ENCODE measurements around the gene GET4.
A peak's percentile ranks its signal among the peaks of the same experiment; 100 is the strongest.
"Not testable (repeated sequence)": the region's sequence is repeated elsewhere in the genome, so short reads cannot be mapped to it uniquely, and the experiment has no call there.

The GET4 gene

GRCh38 chr7:921071-921461 lies 44.7 kb downstream of the GET4 start:
- in situ Hi-C loops (cut with HindIII; ENCODE audit: low sequenced_read_pairs) = no loop called here
- TF ChIP-seq, protein P1, sequence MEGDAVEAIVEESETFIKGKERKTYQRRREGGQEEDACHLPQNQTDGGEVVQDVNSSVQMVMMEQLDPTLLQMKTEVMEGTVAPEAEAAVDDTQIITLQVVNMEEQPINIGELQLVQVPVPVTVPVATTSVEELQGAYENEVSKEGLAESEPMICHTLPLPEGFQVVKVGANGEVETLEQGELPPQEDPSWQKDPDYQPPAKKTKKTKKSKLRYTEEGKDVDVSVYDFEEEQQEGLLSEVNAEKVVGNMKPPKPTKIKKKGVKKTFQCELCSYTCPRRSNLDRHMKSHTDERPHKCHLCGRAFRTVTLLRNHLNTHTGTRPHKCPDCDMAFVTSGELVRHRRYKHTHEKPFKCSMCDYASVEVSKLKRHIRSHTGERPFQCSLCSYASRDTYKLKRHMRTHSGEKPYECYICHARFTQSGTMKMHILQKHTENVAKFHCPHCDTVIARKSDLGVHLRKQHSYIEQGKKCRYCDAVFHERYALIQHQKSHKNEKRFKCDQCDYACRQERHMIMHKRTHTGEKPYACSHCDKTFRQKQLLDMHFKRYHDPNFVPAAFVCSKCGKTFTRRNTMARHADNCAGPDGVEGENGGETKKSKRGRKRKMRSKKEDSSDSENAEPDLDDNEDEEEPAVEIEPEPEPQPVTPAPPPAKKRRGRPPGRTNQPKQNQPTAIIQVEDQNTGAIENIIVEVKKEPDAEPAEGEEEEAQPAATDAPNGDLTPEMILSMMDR (IDR thresholded peaks at IDR 0.05; ENCODE audit: low read depth, low read length) = no peak
- H3K4me3 ChIP-seq (ENCODE audit: low read depth, low read length) = no peak overlapping the region
- no peak for DNase-seq (ENCODE audit: low read depth, low spot score)

DNA sequence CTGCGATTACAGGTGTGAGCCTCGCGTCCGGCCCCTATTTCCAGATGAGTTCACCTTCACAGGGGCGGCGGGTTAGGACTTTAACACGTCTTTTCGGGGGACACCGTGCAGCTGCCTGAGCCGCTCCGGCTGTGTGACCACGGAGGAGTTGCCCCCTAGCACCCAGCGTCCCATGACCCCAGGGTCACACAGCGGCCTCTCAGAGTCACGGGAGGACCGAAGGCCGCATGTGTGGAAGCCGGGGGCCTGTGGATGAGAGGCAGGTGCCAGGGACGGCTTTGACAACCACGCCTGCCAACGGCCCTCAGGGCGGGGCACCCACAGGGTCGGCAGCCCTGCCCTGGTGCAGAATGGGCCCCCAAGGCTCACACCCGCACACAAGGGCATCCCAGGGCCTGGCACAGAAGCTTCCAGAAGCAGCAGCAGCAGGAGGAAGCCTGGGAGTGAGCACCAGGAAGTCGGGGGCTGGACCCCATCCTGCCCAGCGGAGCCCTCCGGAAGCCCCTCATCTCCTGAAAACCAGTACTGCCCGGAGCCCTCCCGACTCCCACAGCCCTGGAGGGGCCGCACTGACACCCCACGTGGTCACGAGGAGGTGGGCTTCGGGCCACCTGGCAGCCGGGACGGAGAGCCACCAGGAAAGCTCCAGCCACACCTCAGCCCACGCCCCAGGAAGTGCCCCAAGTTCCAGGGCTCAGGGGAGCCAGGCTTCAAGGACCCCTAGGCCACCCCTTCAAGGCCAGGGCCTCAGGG lies 45.4 kb downstream of the GET4 start:
- no peak overlapping the region for H3K4me3 ChIP-seq (ENCODE audit: low read depth, low read length)
- no peak for DNase-seq (ENCODE audit: low read depth, low spot score)
- TF ChIP-seq, protein P1 (IDR thresholded peaks at IDR 0.05; ENCODE audit: low read depth, low read length) = no peak
- in situ Hi-C loops (cut with HindIII; ENCODE audit: low sequenced_read_pairs) = no loop called here

DNA sequence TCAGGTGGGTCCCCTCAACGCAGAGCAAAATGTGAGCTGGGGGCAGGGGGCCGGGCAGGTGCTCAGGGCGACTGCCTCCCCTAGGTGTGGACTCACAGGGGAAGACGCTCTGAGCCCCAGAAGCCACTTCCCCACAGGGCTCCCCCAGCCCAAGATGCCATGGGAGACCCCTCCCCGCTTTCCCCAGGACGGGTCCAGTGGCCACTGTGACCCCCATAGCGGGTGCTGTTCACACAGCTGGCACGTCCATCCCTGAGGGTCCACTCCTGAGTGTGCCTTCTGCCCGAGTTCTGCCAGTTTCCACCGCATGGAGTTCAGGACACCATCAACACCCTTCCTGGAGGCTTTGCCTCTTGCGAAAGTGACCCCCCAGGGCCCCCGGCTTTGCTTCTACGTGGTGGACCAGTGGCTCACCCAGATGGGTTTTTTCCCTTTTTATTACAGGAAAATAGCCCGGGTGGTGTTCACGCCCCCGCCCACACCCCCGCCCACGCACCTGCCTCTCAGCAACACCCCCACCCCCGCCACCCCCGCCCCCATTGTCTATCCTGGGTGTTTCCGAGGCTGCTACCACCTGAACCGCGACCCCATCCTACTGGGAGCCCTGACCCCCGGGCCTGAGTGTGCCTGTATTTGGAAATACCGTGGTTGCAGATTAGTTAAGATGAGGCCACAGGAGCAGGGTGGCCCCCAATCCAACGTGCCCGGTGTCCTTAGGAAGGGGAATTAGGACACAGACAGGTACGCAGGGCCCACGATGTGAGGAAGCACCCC lies 46.2 kb downstream of the GET4 start:
- TF ChIP-seq, protein P1 (IDR thresholded peaks at IDR 0.05; ENCODE audit: low read depth, low read length) = no peak
- H3K4me3 ChIP-seq (ENCODE audit: low read depth, low read length) = no peak overlapping the region
- in situ Hi-C loops (cut with HindIII; ENCODE audit: low sequenced_read_pairs) = no loop called here
- no peak for DNase-seq (ENCODE audit: low read depth, low spot score)

DNA sequence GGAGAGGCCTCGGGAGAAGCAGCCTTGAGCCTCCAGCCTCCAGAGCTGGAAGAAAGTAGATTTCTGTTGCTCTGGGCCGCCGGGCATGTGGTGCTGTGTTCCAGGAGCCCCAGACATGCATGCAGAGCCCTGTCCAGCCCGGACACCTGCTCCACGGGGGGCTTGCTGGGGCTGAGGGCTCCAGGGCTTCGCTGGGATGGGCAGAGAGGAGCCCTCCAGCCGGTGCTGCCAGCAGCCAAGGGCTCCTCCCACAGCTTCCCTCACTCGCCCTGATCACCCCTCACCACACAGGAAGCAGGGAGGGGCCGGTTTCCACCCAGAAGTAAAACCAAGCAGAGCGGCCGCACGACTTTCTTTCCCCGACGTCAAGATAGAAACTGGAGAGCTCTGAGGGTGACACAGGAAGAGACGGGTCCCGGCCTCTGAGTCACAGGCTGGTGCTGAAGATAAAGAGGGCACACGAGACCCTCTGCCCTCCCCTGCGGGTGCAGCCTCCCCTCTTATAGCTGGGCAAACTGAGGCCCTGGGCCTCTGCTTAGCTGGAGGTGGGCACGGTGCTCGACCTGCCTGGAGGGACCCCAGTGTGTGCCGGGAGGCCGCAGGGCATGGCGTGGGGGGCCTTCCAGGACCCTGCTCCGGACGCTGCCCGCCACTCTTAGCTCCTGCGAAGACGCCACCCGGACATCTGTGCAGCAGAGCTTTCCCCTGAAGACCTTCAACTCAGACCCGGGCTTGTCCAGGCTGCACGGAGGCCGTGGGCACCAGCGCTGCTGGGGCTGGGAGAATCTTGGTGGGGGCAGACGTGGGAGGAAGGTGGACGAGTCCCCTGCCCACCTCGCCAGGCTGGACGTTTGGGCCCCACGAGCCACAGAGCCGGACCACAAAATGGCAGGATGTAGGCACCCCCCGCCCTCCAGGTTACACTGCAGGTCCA lies 47.0 kb downstream of the GET4 start:
- in situ Hi-C loops (cut with HindIII; ENCODE audit: low sequenced_read_pairs) = no loop called here
- TF ChIP-seq, protein P1 (IDR thresholded peaks at IDR 0.05; ENCODE audit: low read depth, low read length) = no peak
- DNase-seq (ENCODE audit: low read depth, low spot score) = peak; percentile 26
- H3K4me3 ChIP-seq (ENCODE audit: low read depth, low read length) = no peak overlapping the region

DNA sequence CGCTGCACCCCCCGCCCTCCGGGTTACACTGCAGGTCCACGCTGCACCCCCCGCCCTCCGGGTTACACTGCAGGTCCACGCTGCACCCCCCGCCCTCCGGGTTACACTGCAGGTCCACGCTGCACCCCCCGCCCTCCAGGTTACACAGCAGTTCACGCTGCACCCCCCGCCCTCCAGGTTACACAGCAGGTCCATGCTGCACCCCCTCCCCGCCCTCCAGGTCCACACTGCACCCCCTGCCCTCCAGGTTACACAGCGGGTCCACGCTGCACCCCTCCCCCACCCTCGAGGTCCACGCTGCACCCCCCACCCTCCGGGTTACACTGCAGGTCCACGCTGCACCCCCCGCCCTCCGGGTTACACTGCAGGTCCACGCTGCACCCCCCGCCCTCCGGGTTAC lies 47.7 kb downstream of the GET4 start:
- DNase-seq (ENCODE audit: low read depth, low spot score); in situ Hi-C loops (cut with HindIII; ENCODE audit: low sequenced_read_pairs); H3K4me3 ChIP-seq (ENCODE audit: low read depth, low read length): not testable (repeated sequence)

DNA sequence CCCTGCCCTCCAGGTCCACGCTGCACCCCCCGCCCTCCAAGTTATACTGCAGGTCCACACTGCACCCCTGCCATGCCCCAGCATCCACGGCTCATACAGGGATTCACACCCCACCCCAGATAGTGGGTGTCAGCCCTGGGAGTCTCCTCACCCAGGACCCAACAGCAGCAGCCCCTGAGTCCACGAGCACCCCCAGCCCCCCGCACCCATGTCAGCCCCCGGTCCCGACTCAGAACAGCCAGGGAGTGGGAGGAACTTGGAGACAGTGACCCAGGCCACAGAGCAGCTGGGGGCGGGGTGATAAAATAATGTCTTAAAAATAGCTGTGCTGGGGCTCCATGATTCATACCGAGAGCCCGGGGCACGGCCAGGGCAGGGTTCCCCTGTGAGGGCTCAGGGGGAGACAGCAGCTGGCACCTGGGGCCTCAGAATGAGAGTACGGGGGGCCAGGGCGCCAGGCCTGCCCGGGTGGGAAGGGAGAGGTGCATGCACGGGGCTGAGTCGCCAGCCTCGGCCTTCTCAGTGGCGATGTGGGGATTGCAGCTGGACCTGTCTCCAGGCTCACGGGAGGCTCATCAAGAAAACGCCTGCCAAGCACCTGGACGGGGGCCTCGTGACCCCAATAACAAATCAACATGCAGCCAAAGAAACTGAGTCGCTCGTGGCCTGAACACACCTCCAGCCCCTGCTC lies 48.3 kb downstream of the GET4 start:
- TF ChIP-seq, protein P1 (IDR thresholded peaks at IDR 0.05; ENCODE audit: low read depth, low read length) = no peak
- in situ Hi-C loops (cut with HindIII; ENCODE audit: low sequenced_read_pairs) = no loop called here
- no peak for DNase-seq (ENCODE audit: low read depth, low spot score)
- H3K4me3 ChIP-seq (ENCODE audit: low read depth, low read length) = no peak overlapping the region
